Measurements from ENCODE around the gene RDH12.
"Not testable (repeated sequence)": the region's sequence is repeated elsewhere in the genome, so short reads cannot be mapped to it uniquely, and the experiment has no call there.

RDH12 gene

GRCh38 chr14:67709346-67709745 is 7.7 kb downstream of the RDH12 start:
- DNase-seq = not testable (repeated sequence)

DNA sequence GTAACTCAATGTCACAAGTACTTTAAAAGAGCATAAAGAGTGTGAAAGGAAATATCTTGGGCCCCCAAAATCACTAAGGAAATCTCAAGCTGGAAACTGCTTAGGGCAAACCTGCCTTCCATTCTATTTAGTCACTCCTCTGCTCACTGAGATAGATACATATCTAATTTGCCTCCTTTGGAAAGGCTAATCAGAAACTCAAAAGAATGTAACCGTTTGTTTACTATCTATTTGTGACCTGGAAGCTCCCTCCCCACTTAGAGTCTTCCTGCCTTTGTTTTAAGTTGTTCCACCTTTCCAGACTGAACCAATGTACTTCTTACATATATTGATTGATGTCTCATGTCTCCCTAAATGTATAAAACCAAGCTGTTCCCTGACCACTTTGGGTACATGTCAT is 8.1 kb downstream of the RDH12 start:
- not testable (repeated sequence) for DNase-seq

DNA sequence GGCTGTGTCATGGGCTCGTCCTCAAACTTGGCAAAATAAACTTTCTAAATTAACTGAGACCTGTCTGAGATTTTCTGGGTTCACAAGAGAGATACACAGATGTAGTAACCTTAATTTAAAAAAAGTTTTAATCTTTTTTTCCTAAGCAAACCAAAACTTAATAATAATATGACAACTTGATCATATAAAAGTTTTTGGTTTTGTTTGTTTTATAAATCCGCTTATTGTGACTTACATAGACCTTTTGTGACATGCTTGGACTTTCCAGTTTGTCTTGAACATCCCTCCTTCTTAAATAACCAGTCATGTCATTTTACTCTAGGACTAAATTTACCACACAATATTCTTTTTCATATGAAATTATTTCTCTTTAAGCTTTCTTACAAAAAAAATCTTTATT is 8.5 kb downstream of the RDH12 start:
- no peak for DNase-seq

DNA sequence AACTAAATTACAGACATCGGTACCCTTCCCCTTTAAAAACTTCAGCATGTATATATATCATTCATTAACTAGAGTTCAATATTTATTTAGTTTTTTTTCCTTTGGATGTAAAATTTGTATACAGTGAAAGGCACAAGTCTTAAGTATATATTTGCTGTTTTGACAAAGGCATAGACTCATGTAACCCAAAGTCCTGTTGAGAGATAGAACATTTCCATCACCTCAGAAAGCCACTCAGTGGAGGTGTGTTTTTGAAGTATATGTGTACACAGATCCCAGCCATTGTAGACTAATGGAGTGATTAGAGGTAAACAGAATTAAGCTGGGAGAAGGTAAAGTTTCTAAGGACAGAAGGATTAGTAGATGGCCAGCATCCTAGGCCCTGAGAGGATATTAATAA is 15.4 kb downstream of the RDH12 start:
- no peak for DNase-seq

DNA sequence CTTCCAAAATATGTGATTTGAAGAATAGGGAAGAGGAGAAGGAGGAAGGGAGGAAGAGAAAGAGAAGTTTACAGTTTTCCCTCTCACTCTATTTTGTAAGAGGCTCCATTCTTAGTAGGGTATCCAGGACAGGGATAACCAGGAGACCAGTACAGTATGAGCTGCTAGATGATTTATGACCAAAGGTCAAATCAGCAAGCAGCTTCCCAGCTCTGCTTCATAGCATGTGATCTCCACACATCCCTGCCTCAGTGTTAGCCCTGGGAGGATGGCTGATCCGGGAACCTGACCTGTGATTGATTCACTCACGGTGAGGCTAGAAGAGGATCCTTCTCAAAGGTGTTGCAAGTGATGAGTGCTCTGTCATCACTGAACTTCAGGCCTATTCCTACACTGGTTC is 16.6 kb downstream of the RDH12 start:
- no peak for DNase-seq

- DNase-seq = not testable (repeated sequence)
Observed at GRCh38 chr14:67719385-67719784, 17.7 kb downstream of the RDH12 start.

- no peak for DNase-seq
Observed at GRCh38 chr14:67719866-67720265, 18.2 kb downstream of the RDH12 start.

DNA sequence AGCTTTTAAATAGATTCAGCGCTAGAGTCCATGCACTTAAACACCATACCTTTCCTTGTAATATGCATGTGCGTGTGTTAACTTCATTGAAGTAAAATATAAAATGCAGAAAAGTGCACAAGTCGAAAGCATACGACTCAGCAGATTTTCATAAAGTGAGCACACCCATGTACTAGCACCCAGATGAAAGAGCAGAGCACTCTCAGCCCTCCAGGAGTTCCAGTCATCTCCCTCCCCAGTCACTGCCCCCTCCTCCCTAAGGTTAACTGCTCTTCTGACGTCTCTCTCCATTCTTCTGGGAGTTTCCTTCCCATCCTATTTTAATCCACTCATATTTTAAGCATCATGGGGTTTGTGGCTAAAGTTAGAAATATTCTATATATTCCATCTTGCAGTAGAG is 20.2 kb downstream of the RDH12 start:
- DNase-seq = no peak

- DNase-seq = no peak
Observed at GRCh38 chr14:67722293-67722692, 20.6 kb downstream of the RDH12 start.

DNA sequence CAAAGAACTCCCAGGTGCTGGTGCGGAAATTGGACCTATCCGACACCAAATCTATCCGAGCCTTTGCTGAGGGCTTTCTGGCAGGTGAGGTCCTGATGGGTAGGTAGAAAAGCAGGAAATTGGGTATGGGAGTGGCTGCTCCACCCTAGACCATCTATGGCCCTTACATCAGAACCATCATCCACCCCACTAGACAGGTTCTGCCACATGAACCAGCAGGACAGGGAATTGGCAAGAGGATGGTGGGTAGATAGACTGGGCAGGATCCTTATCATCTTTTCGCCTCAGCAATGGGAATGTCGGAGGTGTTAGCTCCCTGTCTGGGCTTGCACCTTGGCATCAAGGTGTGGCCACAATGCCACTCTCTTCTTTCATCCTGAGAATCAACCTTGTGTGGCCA is 23.5 kb downstream of the RDH12 start:
- DNase-seq = no peak

- DNase-seq = no peak
Observed at GRCh38 chr14:67727361-67727760, 25.7 kb downstream of the RDH12 start.

DNA sequence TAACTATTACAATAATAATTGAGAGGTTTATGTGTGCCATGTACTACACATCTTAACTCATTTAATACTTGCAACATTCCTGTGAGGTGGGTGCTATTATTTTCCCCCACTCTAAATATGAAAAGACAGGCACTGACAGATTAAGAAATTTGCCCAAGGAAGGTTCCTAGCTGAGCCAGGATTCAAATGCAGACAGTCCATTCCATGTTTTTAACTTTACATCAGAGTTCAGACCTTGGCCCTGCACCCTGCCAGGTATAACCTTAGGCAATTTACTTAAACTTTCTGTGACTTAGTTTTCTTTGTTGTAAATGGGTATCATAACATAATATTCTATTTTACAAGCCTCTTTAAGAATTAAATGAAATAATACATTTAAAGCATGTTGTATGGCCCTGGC is 26.6 kb downstream of the RDH12 start:
- DNase-seq = no peak

GRCh38 chr14:67729072-67729885 is 27.6 kb downstream of the RDH12 start:
- no peak for DNase-seq

GRCh38 chr14:67733616-67734015 is 31.9 kb downstream of the RDH12 start:
- no peak for DNase-seq

DNA sequence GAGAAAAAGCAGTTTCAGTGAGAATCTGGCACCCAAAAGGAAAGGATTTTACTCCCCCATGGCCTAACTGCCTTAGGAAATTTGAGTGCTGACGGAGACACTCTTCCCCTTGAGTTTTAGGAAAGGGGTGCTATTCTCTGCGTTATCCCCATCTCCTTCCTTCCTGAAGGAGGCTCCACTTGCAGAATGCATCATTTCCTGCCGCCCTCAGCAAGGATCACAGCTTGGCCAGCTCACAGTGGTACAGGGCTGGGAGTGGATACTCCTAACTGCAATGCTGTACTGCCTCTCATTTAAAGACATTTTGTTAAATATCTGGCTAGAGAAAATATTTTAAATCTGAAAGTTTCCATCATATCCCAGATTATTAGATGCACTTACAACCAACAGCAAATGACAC is 33.0 kb downstream of the RDH12 start:
- DNase-seq = no peak

DNA sequence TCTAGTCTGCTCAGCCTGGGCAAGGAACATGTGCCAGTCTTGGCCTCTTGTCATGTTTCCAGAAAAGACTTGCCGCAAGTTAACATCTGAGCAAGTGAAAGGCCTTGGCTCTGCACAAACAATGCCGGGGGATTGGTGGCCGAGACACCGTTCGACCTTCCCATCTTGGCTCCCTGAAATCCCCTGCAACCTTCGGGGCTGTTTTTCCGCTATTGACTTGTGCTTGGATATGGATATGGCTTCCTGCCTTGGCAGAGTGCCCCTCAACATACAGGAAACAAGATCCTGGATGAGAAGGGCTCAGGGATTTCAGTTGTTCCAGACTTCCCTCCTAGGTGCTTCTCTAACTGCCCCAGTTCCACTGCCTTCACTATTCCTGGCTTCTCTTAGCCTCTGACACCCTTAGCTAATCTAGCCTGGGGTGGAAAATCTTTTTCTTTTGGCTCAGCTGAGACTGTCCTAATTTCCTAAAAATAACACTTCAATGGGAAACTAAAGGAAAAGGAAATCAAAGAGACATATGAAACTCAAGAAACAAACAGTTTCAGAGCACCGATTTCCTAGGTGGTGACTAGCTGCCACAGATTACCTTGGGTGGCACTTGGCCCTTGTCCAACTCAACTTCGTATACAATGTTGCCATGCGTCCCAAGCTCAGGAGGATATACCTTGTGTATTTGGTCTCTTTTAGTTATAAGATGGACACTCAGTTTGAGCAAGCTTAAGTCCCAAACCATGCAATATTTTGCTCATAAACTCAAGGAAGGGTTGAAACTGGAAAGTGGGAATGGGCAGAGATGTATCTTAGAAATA is 33.9 kb downstream of the RDH12 start:
- no peak for DNase-seq

DNA sequence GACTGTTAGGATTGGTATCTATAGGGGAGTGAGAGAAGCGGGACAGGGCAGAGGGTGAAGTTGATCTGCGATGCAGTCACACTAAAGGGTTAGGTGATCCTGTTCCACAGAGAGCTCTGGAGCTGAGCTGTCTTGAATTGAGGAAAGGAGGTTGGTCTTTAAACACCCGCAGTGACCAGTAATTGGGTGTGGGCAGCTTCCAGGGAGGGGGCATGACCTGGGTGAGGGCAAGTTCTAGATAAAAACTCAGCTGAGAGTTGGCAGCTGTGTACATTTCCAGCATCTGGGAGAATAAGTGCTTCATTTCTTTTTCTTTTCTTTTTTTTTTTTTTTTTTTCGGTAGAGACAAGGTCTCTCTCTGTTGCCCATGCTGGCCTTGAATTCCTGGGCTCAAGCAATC is 35.1 kb downstream of the RDH12 start:
- DNase-seq = no peak

DNA sequence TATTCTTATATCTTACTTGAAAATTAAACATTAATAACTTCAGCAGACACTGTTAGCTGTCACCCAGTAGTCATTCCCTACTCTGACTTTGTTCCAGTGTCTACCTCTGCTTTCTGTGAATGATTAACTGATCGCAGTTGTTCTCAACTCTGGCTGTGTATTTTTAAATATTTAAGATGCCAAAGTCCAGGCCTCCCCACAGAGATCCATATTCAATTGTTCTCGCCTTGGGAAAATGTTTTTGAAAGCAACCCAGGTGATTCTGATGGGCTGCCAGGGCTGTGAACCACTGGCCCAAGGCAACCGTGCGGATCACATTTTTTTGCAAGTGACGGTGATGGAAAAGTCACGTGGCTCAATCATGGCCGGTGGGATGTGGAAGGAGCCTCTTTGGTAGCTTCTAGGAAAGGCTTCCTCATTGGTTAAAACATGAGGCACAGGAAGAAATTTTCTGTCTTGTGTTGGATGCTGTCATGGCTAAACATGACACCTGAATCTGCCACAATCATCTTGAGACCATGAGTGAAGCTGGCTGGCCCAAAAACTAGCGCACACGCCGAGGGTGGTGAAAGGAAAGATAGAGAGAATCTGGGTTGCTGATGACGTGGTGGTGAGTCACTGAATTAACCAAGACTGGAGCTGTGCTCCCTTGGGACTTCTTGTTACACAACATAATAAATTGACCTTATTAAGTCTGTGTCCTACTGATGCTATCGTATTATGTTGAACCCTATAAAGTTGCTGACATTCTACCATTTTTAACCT is 37.2 kb downstream of the RDH12 start:
- peak; percentile 21 for DNase-seq

DNA sequence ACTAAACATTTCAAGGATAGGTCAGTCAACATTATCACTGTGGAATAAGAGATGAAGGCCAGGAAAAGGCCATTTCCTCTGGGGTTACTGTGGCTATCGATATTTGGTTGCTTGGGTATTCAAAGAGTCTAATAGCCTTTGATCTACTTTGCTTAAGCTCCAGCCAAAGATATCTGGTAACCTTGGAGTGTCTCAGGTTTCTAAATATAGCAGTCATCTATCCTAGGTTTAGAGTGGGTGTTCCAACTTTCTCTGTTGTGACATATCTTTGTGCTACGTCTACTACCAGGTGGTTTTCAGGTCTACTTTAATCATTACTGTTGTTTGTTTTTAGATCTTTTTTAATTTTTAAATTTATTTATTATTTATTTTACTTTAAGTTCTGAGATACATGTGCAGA is 42.4 kb downstream of the RDH12 start:
- no peak for DNase-seq

GRCh38 chr14:67746927-67747326 is 45.2 kb downstream of the RDH12 start:
- no peak for DNase-seq

DNA sequence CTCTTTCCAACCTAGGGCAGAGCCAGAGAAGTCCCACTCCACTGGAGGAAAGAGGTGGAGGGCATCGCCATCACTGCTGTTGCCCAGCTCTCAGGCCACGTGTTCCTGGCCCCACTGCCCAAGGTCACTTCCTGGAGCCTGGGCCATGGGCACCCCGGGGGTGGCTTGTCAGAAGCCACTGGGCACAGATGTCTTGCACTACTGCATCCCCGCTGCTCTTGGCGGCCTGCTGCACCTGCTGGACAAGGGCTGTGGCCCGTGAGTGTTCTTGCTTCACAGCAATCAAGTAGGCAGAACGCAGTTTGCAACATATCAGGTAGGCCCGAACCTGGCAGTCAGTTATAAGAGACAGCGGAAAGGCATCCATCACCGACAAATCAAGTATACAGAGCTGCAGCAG is 46.6 kb downstream of the RDH12 start:
- no peak for DNase-seq

DNA sequence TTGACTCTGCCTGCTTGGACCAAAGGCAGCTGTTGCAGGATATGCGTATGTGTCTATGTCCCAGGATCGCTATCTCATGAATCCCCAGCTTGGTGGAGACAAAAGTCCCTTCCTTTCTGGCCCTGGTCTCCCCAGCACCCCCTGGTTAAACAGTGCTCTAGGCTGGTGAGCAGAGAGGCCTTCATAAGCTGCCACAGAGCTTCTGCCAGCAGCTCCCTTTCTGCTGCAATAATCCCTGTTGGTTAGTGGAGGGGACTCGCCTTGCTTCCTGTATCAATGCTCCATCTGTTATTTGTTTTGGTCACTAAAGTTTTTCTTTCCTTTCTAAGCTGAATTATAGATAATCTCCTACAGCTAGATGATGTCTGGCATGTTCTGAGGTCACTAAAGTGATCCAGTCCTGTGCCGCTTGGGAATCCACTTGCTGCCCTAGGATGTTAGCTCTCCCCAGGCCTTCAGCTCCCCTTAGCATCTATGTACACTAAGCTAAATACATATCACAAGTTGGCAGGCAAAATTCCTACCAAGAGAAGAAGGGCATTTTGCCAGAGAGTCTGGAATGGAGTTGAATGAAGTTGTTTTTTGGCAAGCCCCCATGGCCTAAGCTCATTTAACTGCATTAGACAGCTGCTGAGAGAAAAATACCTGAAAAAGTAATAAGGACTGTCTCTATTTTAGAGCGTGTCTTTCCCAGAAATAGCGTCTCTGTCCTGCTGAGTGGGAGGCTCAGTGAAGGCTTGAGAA is 47.8 kb downstream of the RDH12 start:
- DNase-seq = no peak

DNA sequence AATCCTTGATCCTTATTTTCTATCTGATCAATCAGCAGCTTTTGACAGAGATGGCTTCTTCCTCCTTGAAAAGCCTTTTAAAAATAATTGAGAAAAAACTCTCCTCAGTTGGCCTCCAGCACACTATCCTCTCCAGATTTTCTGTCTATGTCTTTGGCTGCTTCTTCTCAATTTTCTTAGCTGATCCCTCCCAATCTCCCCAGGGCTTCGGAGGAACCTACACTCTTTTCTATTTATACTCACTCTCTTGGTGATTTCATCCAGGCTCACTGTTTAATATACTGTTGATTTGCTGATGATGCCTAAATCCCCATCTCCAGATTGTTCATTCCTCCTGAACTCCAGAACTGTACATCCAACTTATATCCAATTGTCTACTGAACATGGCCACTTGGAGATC is 54.8 kb downstream of the RDH12 start:
- no peak for DNase-seq

Measured in stimulated activated CD4-positive, alpha-beta T cell treated with anti-CD3 and anti-CD28 coated beads, Interleukin-4, amount 100 ng/mL, for 24 hours (primary cell).